H1 (cell line): ENCODE data around the gene ZDHHC5. TPM values are rescaled to one million over a fixed set of nuclear protein-coding genes. Genes with fewer than 3 reads are reported as not detected.
A peak's percentile ranks its signal among the peaks of the same experiment; 100 is the strongest.

ENCODE experiments used
- CTCF ChIA-PET: fragments of 300-600 bp; sonication (Branson Sonifier 250); formaldehyde crosslinking; loops from one replicate; lab custom pipeline; 2021; ENCODE audit not compliant: partially characterized antibody; lab: Charles Lee
- POLR2A ChIA-PET: fragments of 300-600 bp; sonication (Branson Sonifier 250); formaldehyde crosslinking; loops from one replicate; lab custom pipeline; 2021; ENCODE audit warnings: inconsistent platforms; ENCODE audit not compliant: partially characterized antibody; lab: Charles Lee
- DNase-seq, 2 experiments: peaks; one replicate each; pipeline versions ENCODE4 v3.0.0 to v3.0.0-alpha.2; 2010 to 2022; ENCODE audit warnings: low spot score in 2 of 2, low read depth in 1 of 2, mixed read lengths in 1 of 2
- FAIRE-seq: peaks from 2 replicates; lab custom pipeline; 2011; peaks lifted over from hg19 to GRCh38; lab: Jason Lieb, UNC
- H2AFZ ChIP-seq: 2 replicates; pipeline ENCODE4 v1.8.1; 2012; ENCODE audit warnings: low read length, inconsistent platforms
- H2AK5ac ChIP-seq: 2 replicates; pipeline ENCODE4 v1.6.1; 2013; ENCODE audit warnings: low read depth, low read length
- H2BK120ac ChIP-seq: replicated peaks from 2 replicates; pipeline ENCODE3; 2013; ENCODE audit warnings: low read depth, low read length, inconsistent platforms
- H2BK12ac ChIP-seq: 2 replicates; pipeline ENCODE4 v1.6.1; 2013; ENCODE audit warnings: low read depth, low read length
- H2BK15ac ChIP-seq: 2 replicates; pipeline ENCODE4 v1.6.1; 2013; ENCODE audit warnings: low read length
- H2BK20ac ChIP-seq: 2 replicates; pipeline ENCODE4 v1.6.1; 2013; ENCODE audit warnings: low read length
- H2BK5ac ChIP-seq: 2 replicates; pipeline ENCODE4 v1.6.1; 2013; ENCODE audit warnings: low read depth, low read length
- H3K14ac ChIP-seq: 2 replicates; pipeline ENCODE4 v1.6.1; 2013; ENCODE audit warnings: inconsistent platforms; ENCODE audit not compliant: insufficient read length
- H3K18ac ChIP-seq: 2 replicates; pipeline ENCODE4 v1.6.1; 2013; ENCODE audit warnings: low read length; ENCODE audit errors: extremely low read depth
- H3K23ac ChIP-seq: 2 replicates; pipeline ENCODE4 v1.6.1; 2013; ENCODE audit warnings: inconsistent platforms; ENCODE audit not compliant: insufficient read length
- H3K23me2 ChIP-seq: 2 replicates; pipeline ENCODE4 v1.6.1; 2013; ENCODE audit warnings: low read depth, low read length
- H3K27ac ChIP-seq: 2 replicates; pipeline ENCODE4 v1.6.1; 2011; ENCODE audit warnings: low read depth, low read length, inconsistent platforms
- H3K27me3 ChIP-seq, 4 experiments: replicated peaks in 1 of 4; 1 replicate in 1 of 4; 2 replicates in 3 of 4; pipeline versions ENCODE4 v1.6.1 to v1.8.1; 2011 to 2013; ENCODE audit warnings: low read length in 3 of 4, mild to moderate bottlenecking in 3 of 4, inconsistent platforms in 2 of 4, mixed read lengths in 2 of 4, moderate library complexity in 1 of 4; ENCODE audit not compliant: control insufficient read depth in 3 of 4, insufficient read depth in 3 of 4; ENCODE audit errors: extremely low read depth in 1 of 4
- H3K36me3 ChIP-seq, 4 experiments: 2 replicates each; pipeline versions ENCODE4 v1.6.1 to v1.8.1; 2011 to 2013; ENCODE audit warnings: mild to moderate bottlenecking in 4 of 4, low read length in 3 of 4, moderate library complexity in 2 of 4, control low read depth in 1 of 4, inconsistent platforms in 1 of 4; ENCODE audit not compliant: insufficient read depth in 4 of 4, control insufficient read depth in 2 of 4
- H3K4ac ChIP-seq: replicated peaks from 2 replicates; pipeline ENCODE3; 2013; ENCODE audit warnings: low read length, low read depth, mixed read lengths, inconsistent platforms; ENCODE audit not compliant: insufficient read length
- H3K4me1 ChIP-seq, 4 experiments: replicated peaks in 1 of 4; 1 replicate in 1 of 4; 2 replicates in 3 of 4; pipeline versions ENCODE4 v1.6.1 to v1.8.1; 2011 to 2013; ENCODE audit warnings: low read length in 3 of 4, inconsistent platforms in 2 of 4, mixed read lengths in 1 of 4; ENCODE audit not compliant: insufficient read depth in 4 of 4, control insufficient read depth in 3 of 4
- H3K4me2 ChIP-seq, 2 experiments: 2 replicates each; pipeline versions ENCODE4 v1.6.1 to v1.8.1; 2011 to 2013; ENCODE audit warnings: low read depth in 2 of 2, low read length in 2 of 2, control low read depth in 1 of 2, inconsistent platforms in 1 of 2, mild to moderate bottlenecking in 1 of 2; ENCODE audit not compliant: insufficient read depth in 1 of 2
- H3K4me3 ChIP-seq, 4 experiments: fragments of 200-600, 300-600 bp in 1 of 4; sonication (generic), shearing (Covaris generic), sonication (Bioruptor Twin) in 1 of 4; 2 replicates each; pipeline versions ENCODE4 v1.5.1 to v1.8.1; 2011 to 2016; ENCODE audit warnings: low read length in 4 of 4, low read depth in 3 of 4, control low read depth in 2 of 4, inconsistent platforms in 2 of 4, mild to moderate bottlenecking in 2 of 4, mixed read lengths in 1 of 4, moderate library complexity in 1 of 4; ENCODE audit not compliant: insufficient read depth in 2 of 4; ENCODE audit errors: extremely low read depth in 1 of 4
- H3K56ac ChIP-seq: replicated peaks from 2 replicates; pipeline ENCODE3; 2013; ENCODE audit warnings: low read depth, mild to moderate bottlenecking, mixed read lengths, low read length, inconsistent platforms; ENCODE audit not compliant: insufficient read length
- H3K79me1 ChIP-seq: 2 replicates; pipeline ENCODE4 v1.6.1; 2013; ENCODE audit warnings: low read depth, low read length, control low read depth
- H3K79me2 ChIP-seq, 2 experiments: 2 replicates each; pipeline versions ENCODE4 v1.6.1 to v1.8.1; 2012 to 2013; ENCODE audit warnings: low read length in 2 of 2, mild to moderate bottlenecking in 2 of 2, inconsistent platforms in 1 of 2; ENCODE audit not compliant: insufficient read depth in 2 of 2, control insufficient read depth in 1 of 2
- H3K9ac ChIP-seq, 4 experiments: replicated peaks in 1 of 4; 1 replicate in 1 of 4; 2 replicates in 3 of 4; pipeline versions ENCODE4 v1.6.1 to v1.8.1; 2011 to 2013; ENCODE audit warnings: low read depth in 3 of 4, low read length in 3 of 4, control low read depth in 2 of 4, mild to moderate bottlenecking in 2 of 4, moderate library complexity in 2 of 4, inconsistent platforms in 1 of 4; ENCODE audit errors: extremely low read depth in 1 of 4
- H3K9me3 ChIP-seq, 2 experiments: 2 replicates each; pipeline versions ENCODE4 v1.6.1 to v1.8.1; 2012 to 2013; ENCODE audit warnings: mild to moderate bottlenecking in 2 of 2, moderate library complexity in 2 of 2, control low read depth in 1 of 2, inconsistent platforms in 1 of 2, low read depth in 1 of 2, low read length in 1 of 2, mixed read lengths in 1 of 2; ENCODE audit not compliant: insufficient read depth in 2 of 2
- H4K20me1 ChIP-seq, 2 experiments: replicated peaks in 1 of 2; 2 replicates each; pipeline versions ENCODE3 to v1.8.1; 2011 to 2013; ENCODE audit warnings: inconsistent platforms in 2 of 2, low read length in 2 of 2, mild to moderate bottlenecking in 1 of 2; ENCODE audit not compliant: insufficient read depth in 2 of 2, control insufficient read depth in 1 of 2
- H4K5ac ChIP-seq: 2 replicates; pipeline ENCODE4 v1.6.1; 2013; ENCODE audit warnings: low read length, low read depth, mixed read lengths, inconsistent platforms; ENCODE audit not compliant: insufficient read length
- H4K8ac ChIP-seq: 2 replicates; pipeline ENCODE4 v1.8.0; 2013; ENCODE audit warnings: mild to moderate bottlenecking, moderate library complexity, low read length, inconsistent platforms; ENCODE audit not compliant: insufficient read depth; ENCODE audit errors: extremely low read depth
- H4K91ac ChIP-seq: replicated peaks from 2 replicates; pipeline ENCODE3; 2013; ENCODE audit warnings: low read length, mixed read lengths, inconsistent platforms; ENCODE audit not compliant: insufficient read length
- GTF2F1 ChIP-seq: IDR thresholded peaks from 2 replicates; pipeline ENCODE4 v1.6.1; 2012; ENCODE audit warnings: low read depth, low read length, improper control_type of control experiment, borderline replicate concordance
- HDAC2 ChIP-seq, 2 experiments: fragments of 300-600 bp in 1 of 2; sonication (generic) in 1 of 2; IDR thresholded peaks; 2 replicates each; pipeline ENCODE4 v1.6.1; 2011 to 2012; ENCODE audit warnings: low read depth in 2 of 2, low read length in 2 of 2, mild to moderate bottlenecking in 2 of 2, moderate library complexity in 2 of 2, borderline replicate concordance in 1 of 2, inconsistent platforms in 1 of 2
- NANOG ChIP-seq: IDR thresholded peaks from 2 replicates; pipeline ENCODE4 v1.6.1; 2011; ENCODE audit warnings: low read length, low read depth, mild to moderate bottlenecking, inconsistent platforms; ENCODE audit not compliant: insufficient read depth, poor library complexity, severe bottlenecking
- RAD21 ChIP-seq, 2 experiments: IDR thresholded peaks in 1 of 2; conservative IDR thresholded peaks in 1 of 2; 2 replicates each; pipeline ENCODE4 v1.6.1; 2011; ENCODE audit warnings: low read depth in 2 of 2, low read length in 2 of 2, improper control_type of control experiment in 1 of 2, inconsistent platforms in 1 of 2, mild to moderate bottlenecking in 1 of 2, moderate library complexity in 1 of 2
- WGBS, 2 experiments: shearing (Covaris generic) in 1 of 2; methylation state at CpG; one replicate each; pipeline versions ENCODE4 v1.1.6 to v1.1.7; 2013 to 2015; ENCODE audit warnings: low lambda C conversion rate in 2 of 2, mixed read lengths in 2 of 2, inconsistent platforms in 1 of 2, low coverage in 1 of 2, missing lambda C conversion rate in 1 of 2; ENCODE audit not compliant: insufficient replicate concordance in 2 of 2, insufficient coverage in 1 of 2, insufficient read length in 1 of 2; ENCODE audit errors: extremely low coverage in 1 of 2, missing lambda C conversion rate in 1 of 2; 5-methylcytosine and 5-hydroxymethylcytosine counted together
- polyA plus RNA-seq, 7 experiments: library from polyadenylated mRNA; depleted of rRNA in 3 of 7; stranded (reverse) in 5 of 7; unstranded in 2 of 7; fragments of >200 nt in 5 of 7; fragments of 200-250 nt in 2 of 7; gene quantifications; 1 replicate in 5 of 7; 2 replicates in 1 of 7; 4 replicates in 1 of 7; pipeline versions ENCODE4 v1.2.1 to v1.2.3, GENCODE V29; 2011 to 2013; ENCODE audit warnings: missing spikeins in 2 of 7, mixed read lengths in 2 of 7
- total RNA-seq: library from RNA; stranded (reverse); fragmentation: NEBNext Ultra II Directional; extraction: Animal tissue kit (Norgen Biotek cat#: 25700); gene quantifications from 2 replicates; pipeline ENCODE4 v1.2.1, GENCODE V29; 2021
- TF ChIP-seq, protein P1 (sequence below): IDR thresholded peaks from 2 replicates; pipeline ENCODE4 v1.6.1; 2012; ENCODE audit warnings: inconsistent platforms

Gene ZDHHC5
- total and polyA plus RNA-seq, 2 of the 8 experiments (the other 6 are each of a cell fraction or from before 2014, with no cell fraction given), result 40.0 to 56.3 TPM

DNA sequence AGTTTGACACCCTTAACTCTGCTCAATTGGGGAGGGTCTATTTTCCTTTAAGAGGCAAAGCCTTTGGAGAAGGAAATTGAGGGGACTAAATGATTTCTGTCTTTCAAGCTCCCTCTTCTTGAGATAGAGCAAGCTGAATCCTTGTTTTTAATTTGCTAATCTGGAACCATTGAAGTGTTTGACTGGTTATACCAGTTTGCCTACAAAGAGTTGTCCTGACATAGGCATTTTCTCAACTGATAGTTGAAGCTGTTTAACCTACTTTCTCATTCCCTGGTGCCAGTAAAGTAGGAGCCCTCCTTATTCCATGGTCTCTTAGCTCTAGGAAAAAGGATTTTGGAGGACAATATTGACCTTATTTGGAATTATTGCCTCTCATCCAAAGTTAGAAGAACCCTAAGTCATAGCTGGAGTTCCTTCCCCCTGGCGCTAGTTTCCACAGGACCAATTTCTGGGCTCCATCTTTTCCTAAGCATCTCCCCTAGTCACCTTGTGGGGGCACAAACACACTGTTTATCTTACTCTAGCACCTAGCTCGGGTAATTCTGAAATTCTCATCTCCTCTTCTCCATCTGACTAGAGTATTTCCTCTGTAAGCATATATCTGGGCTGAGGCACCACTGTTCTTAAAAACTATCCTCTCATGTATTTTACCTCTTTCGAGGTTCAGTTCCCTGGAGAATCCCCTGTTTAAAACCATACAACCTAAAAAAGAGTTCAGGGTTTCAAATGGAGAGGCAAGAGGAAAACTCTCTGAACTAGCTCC lies 7.4 kb downstream of the ZDHHC5 start:
- no peak overlapping the region for H4K8ac ChIP-seq
- peaks cover 0 to 3% of the 10 kb centered on the region in 2 experiments for H4K20me1 ChIP-seq
- H3K4ac ChIP-seq, result no peak overlapping the region
- peaks cover 0 to 2% (median 0%) of the 10 kb centered on the region in 4 experiments; a peak in 2 of 7 replicates for H3K4me1 ChIP-seq
- H3K4me2 ChIP-seq, result no peak overlapping the region
- no peak overlapping the region for H2AK5ac ChIP-seq
- H3K4me3 ChIP-seq, result no peak overlapping the region
- FAIRE-seq, result no peak
- H2BK15ac ChIP-seq, result no peak overlapping the region
- no peaks in the 10 kb centered on the region for H3K23me2 ChIP-seq
- no peak overlapping the region for H2BK20ac ChIP-seq
- no peak overlapping the region for H3K56ac ChIP-seq
- H3K27me3 ChIP-seq, result no peaks in the 10 kb centered on the region
- no peak overlapping the region for H2BK12ac ChIP-seq
- no peak overlapping the region for H3K18ac ChIP-seq
- H3K79me1 ChIP-seq, result peaks cover 6% of the 10 kb centered on the region
- H3K14ac ChIP-seq, result no peak overlapping the region
- no peak overlapping the region for H4K91ac ChIP-seq
- ChIA-PET CTCF (interaction anchor here (0.6 to 1.7 kb wide), 11 partner anchors 9 to 151 kb away, joined by 3 to 6 read pairs (median 4); partner anchors contain the start of gene BTBD18), POLR2A (interaction anchor here (0.7 to 2.6 kb wide), 9 partner anchors 9 to 166 kb away, joined by 3 to 11 read pairs (median 3); partner anchors contain the start of genes MED19, SELENOH and TMX2)
- H3K36me3 ChIP-seq, result peaks cover 15 to 33% (median 27%) of the 10 kb centered on the region in 4 experiments
- H3K9ac ChIP-seq, result no peak overlapping the region
- no peaks in the 10 kb centered on the region for H3K9me3 ChIP-seq
- no peak overlapping the region for H3K23ac ChIP-seq
- peaks cover 0 to 73% of the 10 kb centered on the region in 2 experiments for H3K79me2 ChIP-seq
- 86% methylated on average over 3 of the region's 3 CpGs; no CpG with 5 or more reads in 1 of the 2 experiments for WGBS, 2 experiments
- no peak overlapping the region for H3K27ac ChIP-seq
- H2BK5ac ChIP-seq, result no peak overlapping the region
- DNase-seq, result no peak
- no peak overlapping the region for H2AFZ ChIP-seq
- H2BK120ac ChIP-seq, result no peak overlapping the region
- H4K5ac ChIP-seq, result no peak overlapping the region
- TF ChIP-seq HDAC2 (IDR thresholded peaks at IDR 0.05; ENCODE audit: borderline replicate concordance in 1 of 2, low read depth in 2 of 2, low read length in 2 of 2), result no peak
- TF ChIP-seq, protein P1, sequence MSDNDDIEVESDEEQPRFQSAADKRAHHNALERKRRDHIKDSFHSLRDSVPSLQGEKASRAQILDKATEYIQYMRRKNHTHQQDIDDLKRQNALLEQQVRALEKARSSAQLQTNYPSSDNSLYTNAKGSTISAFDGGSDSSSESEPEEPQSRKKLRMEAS, result no peak
- TF ChIP-seq GTF2F1, result no peak
- TF ChIP-seq RAD21 (IDR thresholded peaks at IDR 0.05 in 1 of 2, conservative IDR thresholded peaks at IDR 0.05 in 1 of 2; ENCODE audit: low read depth in 2 of 2, low read length in 2 of 2), result peak in 1 of 2 experiments; percentile 22; a peak in 1 of 4 replicates
- no peak for TF ChIP-seq NANOG
